GM10266 (cell line): ENCODE measurements around the gene TNFRSF19.

Source experiments
- DNase-seq: peaks from one replicate; pipeline ENCODE4 v3.0.0; 2012; ENCODE audit errors: extremely low spot score
- TF ChIP-seq, protein P1 (sequence below): IDR thresholded peaks from 2 replicates; pipeline ENCODE4 v1.5.1; 2012; ENCODE audit warnings: mild to moderate bottlenecking, low read depth; ENCODE audit not compliant: control insufficient read depth, insufficient read depth; ENCODE audit errors: missing control alignments

TNFRSF19 gene

DNA sequence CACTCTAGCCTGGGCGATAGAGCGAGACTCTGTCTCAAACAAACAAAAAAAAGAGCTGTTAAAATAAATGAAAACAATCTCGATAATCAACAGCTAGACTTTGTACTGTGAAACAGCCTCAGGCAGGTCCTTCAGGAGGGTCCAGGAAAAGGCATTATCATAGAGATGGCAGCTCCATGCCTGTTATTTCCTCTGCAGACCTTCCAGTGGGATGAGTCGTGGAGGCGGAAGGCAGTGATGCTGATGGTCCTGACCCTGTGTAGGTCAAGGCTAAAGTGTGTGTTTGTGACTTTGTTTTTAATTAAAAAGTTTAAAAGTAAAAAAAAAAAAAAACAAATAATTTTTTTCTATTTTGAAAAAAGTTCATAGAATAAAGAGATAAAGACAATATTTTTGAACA lies 117.4 kb downstream of the TNFRSF19 start:
- DNase-seq, result no peak
- TF ChIP-seq, protein P1, sequence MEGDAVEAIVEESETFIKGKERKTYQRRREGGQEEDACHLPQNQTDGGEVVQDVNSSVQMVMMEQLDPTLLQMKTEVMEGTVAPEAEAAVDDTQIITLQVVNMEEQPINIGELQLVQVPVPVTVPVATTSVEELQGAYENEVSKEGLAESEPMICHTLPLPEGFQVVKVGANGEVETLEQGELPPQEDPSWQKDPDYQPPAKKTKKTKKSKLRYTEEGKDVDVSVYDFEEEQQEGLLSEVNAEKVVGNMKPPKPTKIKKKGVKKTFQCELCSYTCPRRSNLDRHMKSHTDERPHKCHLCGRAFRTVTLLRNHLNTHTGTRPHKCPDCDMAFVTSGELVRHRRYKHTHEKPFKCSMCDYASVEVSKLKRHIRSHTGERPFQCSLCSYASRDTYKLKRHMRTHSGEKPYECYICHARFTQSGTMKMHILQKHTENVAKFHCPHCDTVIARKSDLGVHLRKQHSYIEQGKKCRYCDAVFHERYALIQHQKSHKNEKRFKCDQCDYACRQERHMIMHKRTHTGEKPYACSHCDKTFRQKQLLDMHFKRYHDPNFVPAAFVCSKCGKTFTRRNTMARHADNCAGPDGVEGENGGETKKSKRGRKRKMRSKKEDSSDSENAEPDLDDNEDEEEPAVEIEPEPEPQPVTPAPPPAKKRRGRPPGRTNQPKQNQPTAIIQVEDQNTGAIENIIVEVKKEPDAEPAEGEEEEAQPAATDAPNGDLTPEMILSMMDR, result no peak

DNA sequence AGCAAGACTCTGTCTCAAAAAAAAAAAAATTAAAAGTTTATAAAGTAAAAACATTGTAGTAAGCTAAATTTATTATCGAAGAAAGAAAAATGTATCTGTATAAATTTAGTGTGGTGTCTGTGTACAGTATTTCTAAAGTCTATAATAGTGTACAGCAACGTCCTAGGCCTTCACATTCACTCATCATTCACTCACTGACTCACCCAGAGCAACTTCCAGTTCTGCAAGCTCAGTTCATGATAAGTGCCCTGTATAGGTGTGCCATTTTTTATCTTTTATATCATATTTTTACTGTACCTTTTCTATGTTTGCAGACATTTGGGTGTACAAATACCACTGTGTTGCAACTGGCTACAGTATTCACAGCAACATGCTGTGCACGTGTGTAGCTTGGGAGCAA lies 118.1 kb downstream of the TNFRSF19 start:
- TF ChIP-seq, protein P1, result no peak
- no peak for DNase-seq

DNA sequence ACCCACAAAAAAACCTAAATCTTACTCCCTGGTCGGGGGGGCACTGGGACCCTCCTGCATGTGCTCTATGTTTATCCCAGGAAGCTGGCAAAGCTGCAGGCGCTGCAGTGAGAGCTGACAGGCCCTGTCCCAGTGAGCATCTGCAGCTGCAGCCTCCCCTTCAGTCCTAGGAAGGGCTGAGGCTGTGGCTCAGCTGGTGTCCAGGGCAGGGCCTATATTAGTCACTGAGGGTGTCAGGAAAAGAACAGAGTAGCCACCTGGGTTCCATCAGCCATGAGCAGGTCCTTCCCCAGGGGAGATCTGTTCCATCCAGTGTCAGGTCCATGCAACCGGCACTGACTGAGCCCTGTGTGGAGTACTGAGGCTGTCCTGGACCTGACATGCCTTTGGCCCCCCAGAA lies 120.5 kb downstream of the TNFRSF19 start:
- TF ChIP-seq, protein P1, result no peak
- no peak for DNase-seq

DNA sequence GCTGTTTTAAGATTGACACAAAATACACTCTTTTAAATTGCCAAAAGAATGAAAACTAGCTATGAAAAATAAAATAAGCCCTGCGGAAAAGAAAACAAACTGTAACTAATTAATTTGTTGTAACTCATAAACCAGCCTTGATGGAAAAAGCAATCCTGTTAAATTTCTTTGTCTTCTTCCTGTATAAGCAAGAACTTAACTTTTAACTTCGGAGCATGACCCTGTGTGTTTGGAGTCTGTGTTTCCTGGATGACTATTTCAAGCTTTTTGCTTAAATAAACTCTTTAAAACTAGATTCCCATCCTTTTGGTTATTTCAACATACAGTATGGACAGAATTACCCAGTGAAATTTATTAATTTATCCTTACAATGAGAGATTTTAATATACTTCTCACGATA lies 122.6 kb downstream of the TNFRSF19 start:
- TF ChIP-seq, protein P1, result no peak
- no peak for DNase-seq

DNA sequence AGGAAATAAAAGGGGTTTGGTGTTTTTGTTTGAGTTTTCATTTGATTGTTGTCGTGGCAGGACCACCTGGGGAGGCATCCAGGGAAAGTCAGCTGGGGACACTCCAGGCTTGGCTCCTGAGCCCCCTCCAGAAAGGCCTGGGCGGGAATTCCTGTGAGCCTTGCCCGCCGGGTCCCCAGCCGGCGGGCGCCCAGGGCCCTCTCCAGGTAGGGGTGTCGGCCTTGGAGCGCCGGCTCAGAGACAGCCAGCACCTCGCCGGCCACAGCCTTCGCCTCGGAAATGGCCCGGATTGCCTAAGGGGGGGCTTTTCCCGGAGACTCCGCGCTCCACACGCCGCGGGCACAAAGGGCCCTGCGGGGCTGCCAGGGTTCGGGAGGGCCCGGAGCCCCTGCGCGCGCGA lies 125.0 kb downstream of the TNFRSF19 start:
- TF ChIP-seq, protein P1, result no peak
- DNase-seq, result no peak

DNA sequence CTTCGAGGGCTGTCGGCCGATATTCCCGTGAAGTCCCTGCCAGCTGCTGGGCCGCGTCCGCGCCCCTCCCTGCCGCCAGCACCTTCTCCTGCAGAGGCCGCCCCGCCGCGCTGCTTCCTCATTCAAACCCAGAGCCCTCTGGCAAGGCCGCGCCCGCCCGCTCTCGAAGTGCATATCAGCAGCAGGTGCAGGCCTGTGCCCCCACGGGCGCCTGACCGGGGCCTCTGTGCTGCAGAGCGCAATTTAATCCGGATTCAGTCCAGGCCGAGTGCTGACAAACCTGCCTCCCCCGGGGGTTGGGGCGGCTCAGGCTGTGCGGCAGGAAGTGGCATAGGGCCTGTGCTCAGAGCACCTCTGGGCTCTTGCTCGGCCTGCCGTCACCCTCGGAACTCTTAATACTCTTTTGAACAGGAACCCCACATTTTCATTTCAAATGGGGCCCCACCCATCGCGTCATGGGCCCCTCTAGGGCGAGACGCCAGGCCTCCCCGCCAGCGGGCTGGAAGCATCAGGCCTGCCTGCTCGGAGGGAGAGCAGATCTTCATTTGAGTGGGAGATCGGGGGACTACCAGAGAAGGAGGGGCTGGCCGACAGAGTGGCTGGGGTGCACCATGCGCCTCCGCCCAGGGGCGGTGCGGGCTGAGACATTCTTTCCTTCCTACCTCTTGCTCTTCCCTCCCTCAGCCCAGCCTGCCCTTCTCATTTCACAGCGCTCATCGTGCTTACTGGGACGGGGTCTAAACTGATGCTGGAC lies 125.7 kb downstream of the TNFRSF19 start:
- peak; percentile 72 for DNase-seq
- TF ChIP-seq, protein P1, result no peak

DNA sequence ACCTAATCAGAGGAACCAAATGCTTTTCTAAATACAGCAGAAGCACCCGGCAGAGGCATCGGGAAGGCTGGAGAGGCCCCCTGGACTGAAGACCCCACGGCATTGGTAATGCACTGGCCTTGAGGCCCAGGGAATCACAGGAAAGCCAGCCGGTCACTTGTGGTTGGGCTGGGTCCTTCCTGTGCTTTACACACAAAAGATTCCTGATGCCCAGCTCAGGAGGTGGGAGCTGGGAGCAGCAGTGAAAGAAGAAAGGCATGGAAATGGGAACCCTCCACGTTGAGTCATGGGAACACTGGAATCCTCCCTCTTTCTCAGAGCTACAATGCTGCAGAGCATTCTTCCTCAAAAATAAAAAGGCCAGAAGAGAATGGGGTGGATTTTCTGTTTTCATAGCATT lies 126.4 kb downstream of the TNFRSF19 start:
- DNase-seq, result no peak
- TF ChIP-seq, protein P1, result no peak
